Stimulated activated CD8-positive, alpha-beta memory T cell treated with anti-CD3 and anti-CD28 coated beads, Interleukin-2, amount 100 ng/mL, for 1 hour (primary cell): Measurements from ENCODE around the gene SDHAF3.

ENCODE experiments used
- DNase-seq, 2 donors: peaks; one replicate each; pipeline ENCODE4 v3.0.0-alpha.2; 2020; ENCODE audit warnings: low read depth in 2 of 2

Gene SDHAF3

DNA sequence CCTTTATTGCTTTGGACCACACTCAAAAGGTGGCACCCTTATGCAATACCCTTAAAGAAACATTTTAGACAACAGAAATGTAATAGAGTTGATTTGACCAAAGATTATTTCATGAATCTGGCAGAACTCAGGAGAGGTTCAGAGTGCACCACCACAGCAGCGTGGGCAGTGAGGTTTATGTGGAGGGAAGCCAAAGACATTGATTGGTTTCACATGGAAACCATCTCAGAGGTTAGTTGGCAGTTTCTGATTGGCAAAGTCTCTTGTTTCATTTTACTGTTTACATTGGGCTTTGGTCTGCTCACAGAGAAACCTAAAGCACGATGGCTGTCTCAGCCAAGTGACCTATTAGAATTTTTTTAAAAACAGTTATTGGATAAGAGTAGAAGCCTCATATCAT is 101.3 kb downstream of the SDHAF3 start:
- no peak for DNase-seq

DNA sequence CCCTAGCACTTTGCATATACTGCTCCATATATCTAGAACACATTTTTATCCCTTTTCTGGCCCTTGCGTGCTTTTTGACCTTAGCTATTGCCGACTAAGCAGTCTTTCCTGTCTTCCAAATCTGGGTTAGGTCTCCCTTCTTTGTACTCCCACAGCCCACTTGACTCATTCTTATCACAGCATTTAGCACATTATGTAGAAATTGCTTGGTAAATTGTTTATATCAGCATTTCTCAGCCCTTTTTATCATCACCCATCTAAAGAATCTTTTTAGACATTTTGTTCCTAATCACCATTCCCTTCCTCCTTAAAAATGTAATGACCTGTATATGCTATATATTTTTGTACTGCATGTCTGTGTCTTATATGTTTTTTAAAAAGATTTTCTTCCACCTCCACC is 101.7 kb downstream of the SDHAF3 start:
- no peak for DNase-seq

DNA sequence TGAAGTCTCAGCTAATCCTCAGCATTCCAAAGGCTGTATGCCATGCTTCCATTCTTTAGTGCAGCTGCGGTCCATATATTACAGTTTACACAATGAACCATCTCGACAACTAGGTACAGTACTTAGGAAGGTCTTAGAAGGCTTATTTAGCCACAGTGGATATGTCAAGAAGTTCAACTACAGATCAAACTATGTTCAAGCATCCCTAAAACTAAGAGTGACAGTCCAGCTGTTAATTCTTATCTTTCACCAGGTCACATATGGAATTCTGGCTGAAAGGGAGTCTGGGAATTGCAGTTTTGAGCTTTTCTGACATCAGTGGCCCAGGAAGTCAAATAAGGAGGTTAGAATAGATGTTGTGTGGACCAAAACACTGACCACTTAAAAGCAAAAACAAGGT is 106.8 kb downstream of the SDHAF3 start:
- DNase-seq: no peak

DNA sequence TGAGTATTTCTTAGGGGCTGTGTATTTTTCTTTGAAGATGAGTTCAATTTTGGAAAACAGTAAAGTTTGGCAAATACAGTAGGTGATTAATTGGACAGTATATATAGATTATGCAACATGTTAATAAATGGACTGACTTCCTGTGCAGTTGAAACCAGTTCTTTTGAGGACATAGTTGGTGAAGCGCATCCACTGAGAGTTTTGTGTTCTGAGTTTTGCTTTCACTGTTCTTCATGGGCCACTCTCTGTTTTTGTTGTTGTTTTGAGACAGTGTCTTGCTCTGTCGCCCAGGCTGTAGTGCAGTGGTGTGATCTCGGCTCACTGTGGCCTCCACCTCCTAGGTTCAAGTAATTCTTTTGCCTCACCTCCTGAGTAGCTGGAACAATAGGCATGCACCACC is 109.0 kb downstream of the SDHAF3 start:
- no peak for DNase-seq
